ENCODE results near the gene CREB3L4.

GRCh38 chr1:153978274-153978909, 10.7 kb downstream of the CREB3L4 start:
- TF ChIP-seq EZH2 (IDR thresholded peaks at IDR 0.05; ENCODE audit: borderline replicate concordance, low read length): no peak
- TF ChIP-seq CTCF (conservative IDR thresholded peaks at IDR 0.05 in 1 of 2, IDR thresholded peaks at IDR 0.05 in 1 of 2; ENCODE audit: extremely low read depth in 1 of 2, insufficient read depth in 1 of 2, low read depth in 1 of 2, low read length in 2 of 2): no peak
